Common myeloid progenitor, CD34-positive (primary cell): Measurements from ENCODE around the gene SRI.

ENCODE experiments used
- CTCF ChIA-PET: fragments of 350-600 bp; sonication (Branson Sonifier 250); formaldehyde crosslinking; loops from one replicate; lab custom pipeline; 2021; ENCODE audit warnings: antibody characterized with exemption; lab: Charles Lee
- POLR2A ChIA-PET: fragments of 350-600 bp; sonication (Branson Sonifier 250); formaldehyde crosslinking; loops from one replicate; lab custom pipeline; 2021; ENCODE audit warnings: antibody characterized with exemption; lab: Charles Lee
- DNase-seq, 3 donors: peaks; one replicate each; pipeline versions ENCODE4 v3.0.0 to v3.0.0-alpha.2; 2013
- H3K27ac ChIP-seq, 2 experiments: 1 replicate in 1 of 2; 2 replicates in 1 of 2; pipeline ENCODE4 v1.7.0; 2013; ENCODE audit warnings: inconsistent platforms in 2 of 2, low read length in 2 of 2, mild to moderate bottlenecking in 2 of 2, low read depth in 1 of 2, moderate library complexity in 1 of 2; ENCODE audit not compliant: severe bottlenecking in 2 of 2, insufficient read depth in 1 of 2, poor library complexity in 1 of 2
- H3K27me3 ChIP-seq, 5 experiments: replicated peaks in 2 of 5; 1 replicate in 3 of 5; 2 replicates in 2 of 5; pipeline versions ENCODE4 v1.6.1 to v1.7.0; 2013; ENCODE audit warnings: low read length in 4 of 5, mild to moderate bottlenecking in 2 of 5, moderate library complexity in 2 of 5, inconsistent platforms in 1 of 5; ENCODE audit not compliant: insufficient read depth in 5 of 5, control insufficient read depth in 4 of 5
- H3K36me3 ChIP-seq, 4 experiments: 1 replicate in 2 of 4; 2 replicates in 2 of 4; pipeline versions ENCODE4 v1.6.1 to v1.7.0; 2013; ENCODE audit warnings: low read length in 3 of 4, control low read depth in 1 of 4, mild to moderate bottlenecking in 1 of 4; ENCODE audit not compliant: control insufficient read depth in 4 of 4, insufficient read depth in 4 of 4
- H3K4me1 ChIP-seq, 4 experiments: 1 replicate in 3 of 4; 2 replicates in 1 of 4; pipeline versions ENCODE4 v1.6.1 to v1.7.1; 2013; ENCODE audit warnings: low read length in 3 of 4, mild to moderate bottlenecking in 3 of 4, control low read depth in 1 of 4, inconsistent platforms in 1 of 4, moderate library complexity in 1 of 4; ENCODE audit not compliant: control insufficient read depth in 4 of 4, insufficient read depth in 4 of 4; ENCODE audit errors: control extremely low read depth in 1 of 4
- H3K4me3 ChIP-seq, 7 experiments: 1 replicate in 4 of 7; 2 replicates in 3 of 7; pipeline versions ENCODE4 v1.5.1 to v1.7.0; 2013; ENCODE audit warnings: mild to moderate bottlenecking in 7 of 7, low read length in 6 of 7, moderate library complexity in 6 of 7, inconsistent platforms in 2 of 7, low read depth in 2 of 7, control low read depth in 1 of 7; ENCODE audit not compliant: insufficient read depth in 4 of 7, control insufficient read depth in 1 of 7; ENCODE audit errors: extremely low read depth in 1 of 7
- H3K9me3 ChIP-seq, 5 experiments: 1 replicate in 4 of 5; 2 replicates in 1 of 5; pipeline versions ENCODE4 v1.6.1 to v1.7.1; 2013; ENCODE audit warnings: low read length in 4 of 5, mild to moderate bottlenecking in 2 of 5, inconsistent platforms in 1 of 5, low read depth in 1 of 5, moderate library complexity in 1 of 5; ENCODE audit not compliant: control insufficient read depth in 4 of 5, insufficient read depth in 2 of 5; ENCODE audit errors: control extremely low read depth in 1 of 5
- WGBS: methylation state at CpG from one replicate; pipeline ENCODE4 v1.1.5; 2013; ENCODE audit not compliant: insufficient coverage; 5-methylcytosine and 5-hydroxymethylcytosine counted together

Gene SRI

DNA sequence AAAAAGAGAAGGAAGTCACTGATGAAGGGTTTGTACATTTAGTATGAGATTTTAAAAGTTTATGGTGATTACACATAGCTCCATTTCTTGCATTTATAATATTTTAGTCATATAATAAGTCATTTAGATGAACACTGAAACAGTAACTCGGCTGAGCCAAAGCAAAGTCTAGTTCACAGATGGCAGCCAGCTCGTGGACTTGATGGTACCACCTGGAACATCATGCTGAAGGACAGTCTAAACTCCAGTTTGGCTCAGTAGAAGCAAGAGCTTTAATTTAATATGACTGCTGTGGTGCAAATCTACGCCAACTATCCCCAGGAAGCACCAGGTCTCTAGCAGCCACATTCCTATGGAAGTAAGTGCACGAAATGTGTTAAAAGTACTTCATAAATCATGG is 16.4 kb downstream of the SRI start:
- DNase-seq: no peak
- ChIA-PET POLR2A (no interaction called here), CTCF (interaction anchor here (1.0 to 1.9 kb wide), 2 partner anchors 8 to 23 kb away, joined by 3 to 4 read pairs; no protein-coding TSS in a partner anchor)
- no peak overlapping the region for H3K27ac ChIP-seq
- H3K27me3 ChIP-seq: no peaks in the 10 kb centered on the region
- no peak overlapping the region for H3K4me3 ChIP-seq
- H3K36me3 ChIP-seq: peaks cover 20 to 63% (median 41%) of the 10 kb centered on the region in 4 experiments
- no peaks in the 10 kb centered on the region for H3K4me1 ChIP-seq
- no peaks in the 10 kb centered on the region for H3K9me3 ChIP-seq
- WGBS: 97% methylated on average over 3 of the region's 4 CpGs

DNA sequence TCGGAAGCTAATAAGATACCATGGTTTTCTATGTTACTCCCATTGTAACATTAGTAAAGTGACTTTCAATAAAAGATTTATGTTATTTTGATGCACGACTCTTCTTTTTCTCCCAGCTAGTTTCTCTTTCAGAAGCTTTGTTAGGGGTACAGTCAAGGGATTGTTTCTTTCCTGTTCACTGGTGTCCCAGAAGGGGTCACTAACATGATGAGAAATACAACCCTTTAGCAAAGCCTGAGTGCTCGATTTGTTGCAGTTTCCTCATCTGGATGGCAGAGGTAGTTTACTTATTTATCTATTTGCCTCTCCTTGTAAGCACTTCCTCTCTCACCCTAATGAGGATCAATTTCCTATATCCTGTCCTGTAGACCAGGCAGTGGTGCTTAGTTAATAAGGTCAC is 17.0 kb downstream of the SRI start:
- ChIA-PET POLR2A (no interaction called here), CTCF (interaction anchor here (1.0 to 1.9 kb wide), 2 partner anchors 9 to 23 kb away, joined by 3 to 4 read pairs; no protein-coding TSS in a partner anchor)
- DNase-seq: no peak
- WGBS: 100% methylated on average over 1 of the region's 3 CpGs
- Histone ChIP-seq H3K36me3 (peaks cover 17 to 57% (median 36%) of the 10 kb centered on the region in 4 experiments), H3K4me3 (no peak overlapping the region), H3K4me1 (no peaks in the 10 kb centered on the region), H3K9me3 (no peaks in the 10 kb centered on the region), H3K27me3 (no peaks in the 10 kb centered on the region), H3K27ac (no peak overlapping the region)

DNA sequence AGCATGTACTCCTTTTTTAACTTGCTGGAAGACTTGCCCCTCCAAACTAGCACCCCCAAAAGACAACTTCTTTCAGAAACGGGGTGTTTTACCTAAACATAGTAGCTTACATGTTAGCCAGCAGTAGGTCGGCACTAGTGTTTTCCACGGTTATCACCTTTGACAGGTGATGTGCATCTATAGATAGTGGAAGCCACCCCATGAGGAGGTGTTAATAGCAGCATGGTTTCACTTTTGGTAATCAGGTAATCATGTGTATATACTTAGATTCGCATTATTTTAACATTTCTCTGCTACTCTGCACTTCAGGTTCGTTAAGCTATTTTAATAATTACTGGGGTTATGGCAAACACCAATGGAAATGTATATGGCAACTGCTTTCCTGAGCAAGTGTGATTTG is 17.6 kb downstream of the SRI start:
- POLR2A ChIA-PET: no interaction called here
- DNase-seq: no peak
- Histone ChIP-seq H3K9me3 (no peaks in the 10 kb centered on the region), H3K36me3 (peaks cover 17 to 52% (median 31%) of the 10 kb centered on the region in 4 experiments), H3K27ac (no peak overlapping the region), H3K4me1 (no peaks in the 10 kb centered on the region), H3K27me3 (no peaks in the 10 kb centered on the region), H3K4me3 (no peak overlapping the region)
- CTCF ChIA-PET: interaction anchor here (1.2 to 1.9 kb wide), 2 partner anchors 10 to 11 kb away, joined by 3 to 4 read pairs; no protein-coding TSS in a partner anchor
- WGBS: 100% methylated on average over 4 of the region's 5 CpGs

DNA sequence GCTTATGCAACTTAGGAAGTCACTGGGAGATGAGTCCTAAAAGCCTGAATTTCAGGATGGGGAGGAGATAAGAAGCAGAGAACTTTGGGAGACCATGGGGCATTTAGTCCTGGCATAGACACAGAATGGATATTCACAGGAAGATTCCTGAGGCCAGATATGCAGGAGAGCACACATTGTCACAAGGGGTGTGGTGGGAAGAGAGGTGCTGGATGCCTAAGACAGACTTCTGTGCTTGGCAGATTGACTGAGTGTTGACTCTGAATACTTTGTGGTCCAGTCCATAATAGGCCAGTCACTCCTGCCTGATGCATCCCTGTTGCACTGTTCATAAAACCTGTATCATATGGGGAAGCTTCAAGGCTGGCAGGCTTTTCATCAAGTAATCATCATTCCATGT is 18.5 kb downstream of the SRI start:
- POLR2A ChIA-PET: no interaction called here
- no peak for DNase-seq
- Histone ChIP-seq H3K9me3 (no peaks in the 10 kb centered on the region), H3K27me3 (no peaks in the 10 kb centered on the region), H3K27ac (no peak overlapping the region), H3K36me3 (peaks cover 13 to 43% (median 28%) of the 10 kb centered on the region in 4 experiments), H3K4me3 (no peak overlapping the region), H3K4me1 (no peaks in the 10 kb centered on the region)
- CTCF ChIA-PET: interaction anchor here (1.2 kb wide), 1 partner anchor 10 kb away, joined by 3 read pairs; no protein-coding TSS in a partner anchor

DNA sequence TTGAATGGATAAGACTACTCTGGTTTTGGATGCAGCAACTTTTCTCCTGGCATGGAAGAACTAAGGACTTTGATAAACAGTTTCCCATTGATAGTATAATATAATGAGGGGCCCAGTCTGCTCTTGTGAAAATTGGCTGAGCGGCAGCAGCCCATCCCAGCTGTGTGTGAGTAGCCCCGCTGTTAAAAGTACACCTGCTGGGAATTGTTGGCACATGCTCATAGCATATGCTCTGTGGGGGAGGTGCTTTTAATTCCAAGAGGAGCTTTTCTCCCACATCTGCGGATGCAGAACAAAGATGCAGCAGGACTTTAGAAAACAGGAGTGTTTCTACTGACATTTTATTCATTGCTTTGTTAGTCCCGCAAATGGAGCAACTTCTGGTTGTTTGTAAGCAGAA is 19.0 kb downstream of the SRI start:
- POLR2A ChIA-PET: no interaction called here
- H3K27ac ChIP-seq: no peak overlapping the region

DNA sequence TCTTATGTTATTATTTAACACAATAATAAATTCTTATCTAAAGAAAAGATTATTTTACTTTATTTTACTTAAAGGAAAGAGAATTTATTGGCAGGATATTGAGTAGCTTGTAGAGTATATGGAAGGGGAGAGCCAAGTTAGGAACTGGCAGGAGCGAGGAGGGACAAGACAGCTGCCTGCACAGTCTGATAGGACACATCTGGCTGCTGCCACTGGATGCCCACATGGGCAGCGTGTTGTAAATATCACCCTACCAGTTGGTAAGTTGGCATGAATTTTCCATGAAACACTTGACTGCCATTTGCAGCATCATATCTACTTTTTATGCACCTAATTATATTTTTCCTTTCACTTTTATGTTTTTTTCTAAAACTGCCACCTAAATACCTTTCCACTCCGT is 19.6 kb downstream of the SRI start:
- ChIA-PET POLR2A (no interaction called here), CTCF (no interaction called here)
- H3K27ac ChIP-seq: no peak overlapping the region
- H3K27me3 ChIP-seq: no peaks in the 10 kb centered on the region
- H3K9me3 ChIP-seq: no peaks in the 10 kb centered on the region
- 100% methylated on average over 2 of the region's 3 CpGs for WGBS
- peaks cover 11 to 34% (median 23%) of the 10 kb centered on the region in 4 experiments for H3K36me3 ChIP-seq
- no peak for DNase-seq
- H3K4me1 ChIP-seq: no peaks in the 10 kb centered on the region
- H3K4me3 ChIP-seq: no peak overlapping the region

More for the DNA sequence above, 19.0 kb downstream of the SRI start:
- no peaks in the 10 kb centered on the region for H3K27me3 ChIP-seq
- no peak for DNase-seq
- H3K4me1 ChIP-seq: no peaks in the 10 kb centered on the region
- H3K36me3 ChIP-seq: peaks cover 11 to 38% (median 26%) of the 10 kb centered on the region in 4 experiments
- 100% methylated on average over 2 of the region's 4 CpGs for WGBS
- H3K4me3 ChIP-seq: no peak overlapping the region
- no peaks in the 10 kb centered on the region for H3K9me3 ChIP-seq
- CTCF ChIA-PET: no interaction called here

DNA sequence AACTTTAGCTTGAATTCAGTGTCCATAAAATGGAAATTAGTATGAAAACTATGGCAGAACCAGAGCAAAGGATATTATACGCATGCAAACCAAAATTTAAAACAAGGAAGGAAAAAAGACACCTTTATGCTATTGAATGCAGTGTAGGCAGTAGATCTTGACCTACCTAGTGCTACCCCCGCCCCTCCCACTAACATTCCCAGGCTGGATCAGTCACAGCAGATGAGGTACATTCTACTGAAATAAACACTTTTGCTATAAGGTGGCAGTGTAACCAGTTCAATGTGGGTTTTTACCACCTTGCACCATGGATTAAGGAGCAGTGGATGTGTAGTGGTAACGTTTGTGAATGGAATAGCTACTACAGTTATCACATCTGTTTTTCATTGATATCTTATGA is 27.9 kb downstream of the SRI start:
- peaks cover 0 to 2% (median 0%) of the 10 kb centered on the region in 4 experiments for H3K36me3 ChIP-seq
- no peak overlapping the region for H3K4me3 ChIP-seq
- H3K4me1 ChIP-seq: no peaks in the 10 kb centered on the region
- DNase-seq: no peak
- ChIA-PET POLR2A (no interaction called here), CTCF (no interaction called here)
- H3K9me3 ChIP-seq: no peaks in the 10 kb centered on the region
- WGBS: 100% methylated on average over 1 of the region's 3 CpGs
- H3K27me3 ChIP-seq: no peaks in the 10 kb centered on the region
- no peak overlapping the region for H3K27ac ChIP-seq
